Measurements from ENCODE around the gene PDRG1. TPM values are rescaled to one million over a fixed set of nuclear protein-coding genes. Genes with fewer than 3 reads are reported as not detected.
A peak's percentile ranks its signal among the peaks of the same experiment; 100 is the strongest.

Gene PDRG1
- 7.8 and 7.9 TPM in 2 replicates for total RNA-seq
- polyA plus RNA-seq (2012), result 20.8 TPM

DNA sequence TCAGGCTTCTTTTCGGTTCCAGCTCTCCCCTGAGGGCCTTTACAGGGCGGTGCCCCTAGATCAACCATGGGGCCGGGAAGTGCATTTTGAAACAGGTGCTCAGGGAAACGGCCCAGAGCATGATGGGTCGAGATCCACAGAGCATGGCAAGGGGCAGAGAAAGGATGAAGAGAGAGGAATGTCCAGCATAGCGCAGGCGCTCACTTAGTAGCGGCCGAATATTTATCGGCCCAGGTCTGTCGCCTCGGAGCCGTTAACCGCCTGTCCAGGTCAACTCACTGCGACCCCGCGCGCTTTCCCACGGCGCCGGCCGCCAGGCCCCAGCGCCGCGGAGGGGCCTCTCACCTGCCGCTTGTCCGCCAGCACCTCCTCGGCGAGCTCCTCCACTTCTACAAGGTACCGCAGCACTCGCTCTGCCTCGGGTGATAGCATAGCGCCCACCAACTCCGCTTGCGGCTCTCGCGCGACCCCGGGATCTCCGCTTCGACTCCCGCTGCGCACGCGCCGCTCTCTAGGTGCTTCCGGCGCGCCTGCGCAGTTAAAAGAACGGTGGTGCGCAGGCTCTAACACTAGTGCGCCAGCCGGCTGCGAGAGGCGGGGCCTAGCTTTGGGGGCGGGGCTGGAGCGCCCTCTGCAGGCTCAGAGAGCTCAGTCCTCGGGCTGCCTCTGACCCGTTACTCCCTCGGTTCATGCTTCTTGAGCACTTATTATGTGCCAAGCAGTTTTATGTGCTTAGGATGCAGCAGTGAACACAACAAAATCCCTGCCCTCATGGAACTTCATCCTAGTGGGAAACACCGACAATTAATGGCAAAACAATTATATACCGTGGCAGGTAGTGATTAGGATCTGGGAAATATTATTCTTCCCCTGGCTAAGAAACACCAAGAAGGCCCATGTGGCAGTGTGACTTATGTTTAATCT lies at the start of gene PDRG1:
Gene PDRG1, minus strand, starts transcription at position 517 of the 924 bp plus-strand sequence. Its CDS starts 85 bp downstream, at position 432.
- peak; percentile 97 for DNase-seq (ENCODE audit: low read depth)

DNA sequence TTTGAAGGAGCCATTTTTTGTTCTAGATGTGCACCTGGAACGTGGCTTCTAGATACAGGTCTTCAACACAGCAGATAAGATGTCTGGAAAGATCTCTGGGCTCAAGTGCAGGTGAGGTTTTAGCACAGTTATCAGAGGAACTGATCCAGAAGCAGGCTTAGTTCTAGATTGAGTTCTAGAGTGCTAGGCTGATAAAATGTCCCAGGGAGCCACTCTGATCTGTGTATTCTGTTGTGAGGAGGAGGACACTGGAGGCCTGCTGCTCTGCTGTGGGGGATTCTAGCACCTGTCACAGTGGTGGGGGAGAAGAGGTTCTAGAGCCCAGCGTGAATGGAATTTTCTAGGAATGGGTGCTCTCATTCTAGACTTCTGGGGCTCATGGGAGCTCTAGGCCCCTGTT lies 46.4 kb upstream of the PDRG1 start:
- no peak for DNase-seq (ENCODE audit: low read depth)

DNA sequence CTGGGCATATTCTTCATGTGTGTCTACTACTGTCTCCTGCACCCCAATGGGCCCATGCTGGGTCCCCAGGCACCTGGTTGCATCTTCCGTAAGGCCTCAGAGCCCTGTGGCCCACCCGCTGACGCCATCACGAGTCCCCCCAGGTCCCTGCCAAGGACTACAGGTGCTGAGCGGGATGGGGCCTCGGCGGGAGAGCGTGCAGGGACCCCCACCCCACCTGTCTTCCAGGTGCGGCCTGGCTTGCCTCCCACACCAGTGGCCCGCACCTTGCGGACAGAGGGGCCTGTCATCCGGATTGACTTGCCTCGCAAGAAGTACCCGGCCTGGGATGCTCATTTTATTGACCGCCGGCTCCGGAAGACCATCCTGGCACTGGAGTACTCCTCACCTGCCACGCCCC lies 45.1 kb upstream of the PDRG1 start:
- no peak for DNase-seq (ENCODE audit: low read depth)

DNA sequence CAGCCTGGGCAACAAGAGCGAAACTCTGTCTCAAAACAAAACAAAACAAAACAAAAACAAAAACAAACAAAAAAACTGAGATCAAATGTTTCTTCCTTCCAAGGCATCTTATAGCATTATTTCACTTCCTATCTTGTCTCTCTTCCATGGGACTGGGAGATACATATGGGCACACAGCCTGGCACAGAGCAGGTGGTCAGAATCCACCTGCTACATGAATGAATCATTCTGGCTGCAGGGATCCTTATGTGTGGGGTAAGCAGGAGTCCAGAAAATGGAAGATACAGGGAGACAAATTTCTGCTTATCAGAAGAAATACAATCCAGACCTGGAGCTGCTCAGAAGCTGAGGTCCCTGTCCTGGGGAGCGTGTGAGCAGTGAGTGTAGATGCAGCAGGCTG lies 40.2 kb upstream of the PDRG1 start:
- no peak for DNase-seq (ENCODE audit: low read depth)

- DNase-seq (ENCODE audit: low read depth), result no peak
Observed at GRCh38 chr20:31991339-31991705, 39.5 kb upstream of the PDRG1 start.

GRCh38 chr20:31990641-31991338 lies 38.9 kb upstream of the PDRG1 start:
- no peak for DNase-seq (ENCODE audit: low read depth)

GRCh38 chr20:31989030-31989645 lies 37.3 kb upstream of the PDRG1 start:
- peak; percentile 58 for DNase-seq (ENCODE audit: low read depth)

DNA sequence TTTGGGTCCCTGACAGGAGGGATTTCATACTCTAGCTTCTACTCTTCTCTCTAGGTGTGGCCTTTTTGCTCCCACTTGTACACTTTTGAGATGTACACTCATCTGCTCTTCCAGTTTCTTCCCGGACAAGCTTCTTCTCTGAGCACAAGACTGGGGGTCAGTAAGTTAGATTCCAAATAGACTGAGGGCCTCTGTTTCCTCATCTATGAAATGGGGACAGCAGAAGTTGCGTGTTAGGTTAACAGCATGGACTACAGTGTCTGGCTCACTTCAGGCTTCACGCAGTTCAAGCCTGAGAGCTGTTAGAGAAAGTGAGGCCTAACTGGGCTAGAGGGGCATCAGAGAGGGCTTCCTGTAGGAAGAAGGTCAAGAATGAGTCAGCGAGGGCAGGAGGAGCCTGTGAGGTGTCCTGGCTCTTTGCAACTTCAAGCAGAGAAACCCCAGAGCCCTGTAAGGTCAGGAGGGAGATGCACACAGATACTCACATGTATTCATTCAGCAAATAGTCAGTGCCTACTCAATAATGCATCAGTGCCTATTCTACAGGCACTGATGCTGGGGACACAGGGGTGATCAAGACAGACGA lies 36.7 kb upstream of the PDRG1 start:
- DNase-seq (ENCODE audit: low read depth), result no peak

- peak; percentile 18 for DNase-seq (ENCODE audit: low read depth)
Observed at GRCh38 chr20:31987744-31988143, 35.9 kb upstream of the PDRG1 start.

DNA sequence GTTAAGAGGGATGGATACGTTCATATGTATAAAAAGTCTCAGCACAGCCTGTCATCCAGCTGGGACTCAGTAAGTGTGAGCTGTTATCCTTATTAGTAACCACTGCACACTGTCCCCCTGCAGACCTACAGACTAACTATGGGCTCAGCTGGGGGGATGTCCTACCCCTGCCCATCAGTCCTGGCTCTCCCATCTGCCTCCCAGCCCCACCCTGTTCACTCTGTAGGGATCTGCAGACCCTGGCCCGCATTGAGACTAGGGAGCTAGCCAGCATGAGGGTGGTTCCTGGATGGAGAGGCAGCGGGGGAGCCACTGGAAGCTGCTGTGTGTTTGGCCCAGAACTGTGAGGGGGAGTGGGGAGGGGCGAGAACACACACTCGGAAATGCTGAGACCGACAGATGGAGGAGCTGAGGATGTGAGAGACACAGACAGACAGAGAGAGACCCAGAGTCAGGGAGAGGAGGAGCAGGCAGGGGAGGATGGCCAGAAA lies 33.2 kb upstream of the PDRG1 start:
- DNase-seq (ENCODE audit: low read depth), result no peak

GRCh38 chr20:31981784-31982183 lies 29.9 kb upstream of the PDRG1 start:
- no peak for DNase-seq (ENCODE audit: low read depth)

DNA sequence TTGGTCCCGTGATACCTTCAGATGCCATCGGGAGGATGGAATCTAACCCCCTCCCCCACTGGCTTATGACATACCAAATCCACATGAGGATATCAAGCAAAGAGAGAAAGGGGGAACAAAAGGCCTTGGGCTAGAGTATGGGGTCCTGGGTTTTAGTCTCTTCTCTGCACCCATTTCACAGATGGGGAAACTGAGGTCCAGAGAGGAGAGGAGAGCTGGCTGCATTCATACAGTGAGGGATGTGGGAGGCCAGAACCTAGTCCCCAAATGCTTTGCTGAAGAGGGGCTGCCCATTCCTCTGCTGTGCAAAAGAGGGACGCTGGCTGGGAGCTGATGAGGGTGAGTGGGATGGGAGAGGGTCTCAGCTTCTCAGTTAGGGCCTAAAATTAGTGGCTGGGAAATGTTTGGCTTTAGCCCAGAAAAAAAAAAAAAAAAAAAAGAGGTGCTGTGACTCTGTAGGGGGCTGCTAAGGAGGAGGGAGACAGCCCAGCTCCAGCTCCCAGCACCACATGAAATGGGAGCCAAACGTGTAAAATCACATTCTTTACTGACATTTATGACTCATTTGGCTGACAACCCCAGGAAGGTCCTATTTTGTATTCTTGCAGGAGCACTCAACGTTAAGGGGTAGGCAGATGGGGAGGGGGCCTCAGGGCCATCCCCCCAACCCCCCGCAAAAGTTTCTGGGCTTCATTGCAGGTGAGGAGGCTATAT lies 28.0 kb upstream of the PDRG1 start:
- DNase-seq (ENCODE audit: low read depth), result no peak

- DNase-seq (ENCODE audit: low read depth), result no peak
Observed at GRCh38 chr20:31977080-31977479, 25.2 kb upstream of the PDRG1 start.

DNA sequence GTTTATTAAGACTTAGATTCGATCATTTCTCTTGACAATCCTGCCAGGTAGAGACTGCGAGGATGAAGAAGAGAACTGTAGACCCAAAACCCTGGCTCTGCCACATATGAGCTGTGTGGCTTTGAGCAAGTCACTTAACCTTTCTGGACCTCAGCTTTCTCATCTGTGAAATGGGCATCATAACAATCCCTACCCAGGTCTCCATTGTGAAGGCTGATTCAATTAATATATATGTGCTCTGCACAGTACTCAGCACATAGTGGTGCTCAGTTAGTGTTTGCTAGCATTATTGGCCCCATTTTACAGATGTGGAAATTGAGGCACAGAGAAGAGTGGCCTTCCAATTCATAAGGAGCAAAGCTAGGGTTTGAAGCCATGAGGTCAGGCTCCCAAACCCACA lies 24.0 kb upstream of the PDRG1 start:
- no peak for DNase-seq (ENCODE audit: low read depth)

GRCh38 chr20:31974951-31975487 lies 23.2 kb upstream of the PDRG1 start:
- no peak for DNase-seq (ENCODE audit: low read depth)

- DNase-seq (ENCODE audit: low read depth), result no peak
Observed at GRCh38 chr20:31974296-31974695, 22.4 kb upstream of the PDRG1 start.

- no peak for DNase-seq (ENCODE audit: low read depth)
Observed at GRCh38 chr20:31972471-31973021, 20.7 kb upstream of the PDRG1 start.

DNA sequence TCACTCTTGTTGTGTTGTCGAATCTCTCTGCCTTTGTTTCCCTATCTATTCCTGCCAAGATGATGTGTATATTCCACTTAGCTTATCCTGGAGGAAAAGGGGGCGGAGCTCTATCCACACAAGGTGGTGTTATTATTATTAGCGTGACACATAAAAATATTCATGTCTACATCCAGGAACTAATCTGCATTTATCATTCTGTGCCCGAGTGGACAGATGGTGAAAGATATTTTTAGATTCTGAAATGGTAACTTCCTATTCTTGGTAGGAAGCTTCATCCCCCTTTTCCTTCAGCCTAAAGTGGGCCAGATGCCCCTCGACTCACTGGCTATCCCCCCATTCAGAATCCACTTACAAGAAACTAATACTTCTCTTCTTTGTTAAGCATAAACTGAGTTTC lies 18.1 kb upstream of the PDRG1 start:
- no peak for DNase-seq (ENCODE audit: low read depth)

- peak; percentile 71 for DNase-seq (ENCODE audit: low read depth)
Observed at GRCh38 chr20:31968291-31969126, 16.7 kb upstream of the PDRG1 start.
